Measurements from ENCODE around the gene ALAS1.

GRCh38 chr3:52202384-52203077, 4.6 kb downstream of the ALAS1 start:
- TF ChIP-seq POLR2A (IDR thresholded peaks at IDR 0.05) = no peak
- no peak for TF ChIP-seq CTCF (IDR thresholded peaks at IDR 0.05)
